Measurements from ENCODE around the gene GRM8.

The GRM8 gene

DNA sequence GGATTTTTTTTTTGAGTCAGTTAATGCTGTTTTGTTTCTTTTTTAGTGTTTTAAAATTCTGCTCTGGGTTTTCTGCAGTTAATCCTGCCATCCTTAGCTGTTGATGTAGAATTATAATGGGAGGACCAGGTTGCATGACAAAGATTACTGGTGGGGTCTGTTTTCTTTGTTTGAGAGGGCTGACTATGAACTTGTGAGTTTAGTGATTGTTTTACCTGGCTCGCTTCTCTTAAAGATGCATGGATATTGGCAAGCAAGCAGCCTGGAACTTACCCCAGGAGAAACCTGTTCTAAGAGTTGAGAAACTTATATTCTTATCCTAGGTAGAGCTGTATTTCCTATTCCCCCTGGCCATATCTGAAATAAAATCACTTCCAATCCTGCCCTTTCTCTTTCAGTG, 727.8 kb downstream of the GRM8 start:
- no peak for DNase-seq (ENCODE audit: low read depth in 2 of 2)

DNA sequence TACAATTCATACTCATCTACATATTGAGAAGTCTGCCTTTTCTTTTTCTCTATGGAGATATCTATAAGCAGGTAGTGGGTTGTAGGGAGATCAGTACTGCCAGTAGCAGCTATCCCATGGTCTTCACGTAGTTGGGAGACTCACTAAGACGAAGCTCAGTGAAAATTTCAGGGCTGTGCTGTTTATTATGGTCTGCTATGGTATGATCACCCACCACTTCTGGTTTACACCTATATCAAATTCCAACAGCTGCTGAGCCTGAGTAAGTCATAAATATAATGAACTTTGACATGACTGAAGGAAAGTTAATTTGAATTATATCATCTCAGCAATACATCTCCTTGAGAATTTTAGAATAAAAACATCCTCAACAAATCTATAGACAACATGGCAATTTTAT, 741.7 kb downstream of the GRM8 start:
- no peak for DNase-seq (ENCODE audit: low read depth in 2 of 2)

DNA sequence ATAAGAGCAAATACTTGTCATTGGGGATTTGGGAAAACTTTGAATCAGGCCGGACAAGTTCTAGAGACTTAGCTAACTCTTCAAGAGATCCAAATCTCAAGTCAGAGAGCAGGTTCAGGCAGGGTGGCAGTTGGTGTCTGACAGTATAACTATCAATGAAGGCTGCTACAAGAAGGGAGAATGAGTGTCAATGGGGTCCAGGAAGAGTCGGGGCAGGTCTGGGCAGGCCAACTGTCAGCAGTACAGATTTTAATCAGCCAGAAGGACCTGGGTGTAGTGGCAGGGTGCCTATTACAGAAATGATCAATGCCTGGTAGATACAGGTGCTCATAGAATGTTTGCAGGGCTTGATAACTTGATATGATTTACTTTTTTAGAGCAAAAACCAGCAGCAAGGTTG, 751.1 kb downstream of the GRM8 start:
- DNase-seq (ENCODE audit: low read depth in 2 of 2): no peak

DNA sequence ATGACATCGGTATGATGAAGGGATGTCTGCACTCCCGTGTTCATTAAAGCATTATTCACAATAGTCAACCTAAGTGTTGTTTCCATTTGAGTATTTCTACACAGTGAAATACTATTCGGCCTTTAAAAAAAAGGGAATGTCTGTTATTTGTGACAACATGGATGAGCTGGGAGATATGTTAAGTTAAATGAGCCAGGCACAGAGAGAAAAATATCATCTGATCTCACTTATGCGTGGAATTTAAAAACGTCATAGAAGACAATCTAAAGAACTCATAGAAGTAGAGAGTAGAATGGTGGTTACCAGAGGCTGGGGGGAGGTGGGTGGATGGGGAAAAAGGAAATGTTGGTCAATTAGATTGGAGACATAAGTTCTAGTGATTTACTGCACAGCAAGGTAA, 753.3 kb downstream of the GRM8 start:
- DNase-seq (ENCODE audit: low read depth in 2 of 2): no peak

DNA sequence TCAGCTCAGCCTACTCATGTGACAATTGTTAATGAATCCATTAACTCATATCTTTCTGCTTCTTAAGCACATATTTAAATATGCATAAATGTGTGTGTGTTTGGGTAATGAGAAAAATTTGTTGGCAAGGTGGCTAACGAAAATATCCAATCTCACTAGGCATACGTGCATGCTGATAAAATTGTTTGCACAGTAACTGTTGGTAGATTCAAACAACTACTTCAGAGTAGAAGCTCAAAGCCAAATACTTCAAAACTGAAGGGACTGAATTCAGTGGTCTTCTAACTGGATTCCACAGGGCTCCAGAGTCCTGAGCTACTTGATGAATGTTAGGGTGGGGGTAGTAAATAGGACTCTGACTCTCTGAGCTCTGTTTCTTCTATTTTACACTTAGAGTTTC, 757.0 kb downstream of the GRM8 start:
- no peak for DNase-seq (ENCODE audit: low read depth in 2 of 2)

DNA sequence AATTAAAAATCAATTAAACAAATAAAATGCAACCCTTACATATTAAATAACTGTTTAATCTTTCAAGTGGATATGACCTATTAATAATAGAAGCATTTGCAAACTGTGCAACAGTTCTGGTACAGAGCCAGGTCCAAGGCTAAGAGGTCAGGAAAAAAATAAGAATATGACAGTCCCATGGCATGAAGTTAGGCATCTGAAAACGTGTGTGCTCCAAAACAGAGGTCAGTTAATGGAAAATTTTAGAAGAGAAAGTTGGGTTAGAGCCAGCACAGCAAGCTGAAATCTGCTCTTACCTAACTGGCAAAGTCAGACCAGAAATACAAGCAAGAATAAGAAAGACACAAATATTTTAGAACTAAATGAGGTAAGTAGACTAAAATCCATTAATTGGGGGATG, 757.7 kb downstream of the GRM8 start:
- DNase-seq (ENCODE audit: low read depth in 2 of 2): no peak

DNA sequence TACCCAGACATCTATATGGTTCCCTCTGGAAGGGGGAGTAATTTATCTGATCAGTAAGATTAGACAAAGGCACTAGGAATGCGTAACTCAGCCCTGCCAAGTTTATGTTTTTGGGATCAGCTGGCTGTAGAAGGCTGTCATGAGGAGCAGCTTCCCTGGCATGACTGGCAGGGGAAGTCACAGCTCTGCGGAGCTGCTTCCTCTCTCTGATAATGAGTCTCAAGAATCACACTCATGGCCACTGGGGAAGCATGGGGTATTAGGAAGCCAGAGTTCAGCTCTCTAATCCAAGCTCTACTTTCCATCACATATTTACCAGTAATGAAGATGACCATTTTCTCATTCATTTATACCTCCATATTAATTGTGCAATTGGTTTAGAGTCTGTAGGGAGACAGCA, 758.9 kb downstream of the GRM8 start:
- DNase-seq (ENCODE audit: low read depth in 2 of 2): no peak

DNA sequence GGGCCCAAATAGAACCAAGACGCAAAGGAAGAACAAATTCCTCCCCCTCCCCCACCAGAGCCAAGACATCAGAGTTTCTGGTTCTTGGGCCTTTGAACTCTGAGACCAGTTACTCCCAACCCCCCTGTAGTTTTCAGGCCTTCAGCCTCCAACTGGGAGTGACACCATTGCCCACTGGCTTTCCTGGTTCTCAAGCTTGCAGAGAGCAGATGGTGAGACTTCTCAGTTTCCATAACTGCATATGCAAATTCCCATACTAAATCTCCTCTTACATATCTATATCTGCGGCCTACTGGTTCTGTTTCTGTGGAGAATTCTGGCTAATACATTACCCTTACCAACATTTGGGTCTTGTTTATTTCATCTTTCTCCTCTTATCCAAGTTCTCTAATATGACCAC, 762.9 kb downstream of the GRM8 start:
- no peak for DNase-seq (ENCODE audit: low read depth in 2 of 2)

DNA sequence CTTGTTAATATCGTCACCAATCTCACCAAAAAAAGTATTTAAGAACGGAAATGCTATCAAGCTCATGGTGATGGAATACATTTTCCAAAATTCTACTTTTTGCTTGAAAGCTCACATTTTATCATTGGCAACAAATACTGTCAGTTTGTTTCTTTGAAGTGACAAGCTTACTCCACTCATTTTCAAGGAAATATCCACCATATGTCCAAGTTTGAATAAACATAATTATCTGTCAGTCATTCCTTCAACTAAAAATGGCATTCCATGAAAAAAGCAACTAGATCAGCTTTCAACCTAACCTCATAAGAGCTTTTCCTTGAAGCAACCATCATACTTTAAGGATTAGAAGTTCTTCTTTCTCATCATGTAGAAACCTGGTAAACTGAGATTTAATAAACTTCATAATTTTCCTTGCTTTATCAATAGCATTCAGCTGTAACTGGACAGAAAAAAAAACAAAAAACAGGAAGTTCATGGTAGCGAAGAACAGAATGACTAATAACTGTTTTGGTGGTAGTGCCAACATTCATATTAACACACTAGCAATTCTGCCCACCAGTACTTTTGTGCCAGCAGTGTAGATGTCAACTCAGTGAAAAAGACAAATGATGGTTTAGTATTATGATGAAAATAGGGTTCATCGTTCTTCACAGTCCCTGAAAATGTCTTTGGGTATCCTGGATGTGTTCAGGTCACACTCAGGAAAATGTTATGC, 764.9 kb downstream of the GRM8 start:
- no peak for DNase-seq (ENCODE audit: low read depth in 2 of 2)

DNA sequence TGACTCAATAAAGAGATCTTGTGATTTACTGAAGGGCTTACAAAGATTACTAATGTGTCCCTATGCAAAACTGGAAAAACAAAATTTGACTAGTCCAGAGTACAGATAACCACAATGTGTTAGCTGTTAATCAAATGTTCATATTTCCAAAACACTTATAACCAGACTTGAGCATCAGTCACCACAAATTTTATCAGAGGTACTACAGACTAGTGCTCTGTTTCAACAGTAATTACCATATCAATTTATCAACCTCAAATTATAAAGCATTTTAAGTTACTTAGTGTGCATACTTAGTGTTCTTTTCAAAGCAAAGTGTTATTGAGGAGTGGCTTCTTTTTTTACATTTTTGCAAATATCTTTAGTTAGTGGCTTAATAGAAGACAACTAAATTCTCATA, 765.9 kb downstream of the GRM8 start:
- DNase-seq (ENCODE audit: low read depth in 2 of 2): no peak

DNA sequence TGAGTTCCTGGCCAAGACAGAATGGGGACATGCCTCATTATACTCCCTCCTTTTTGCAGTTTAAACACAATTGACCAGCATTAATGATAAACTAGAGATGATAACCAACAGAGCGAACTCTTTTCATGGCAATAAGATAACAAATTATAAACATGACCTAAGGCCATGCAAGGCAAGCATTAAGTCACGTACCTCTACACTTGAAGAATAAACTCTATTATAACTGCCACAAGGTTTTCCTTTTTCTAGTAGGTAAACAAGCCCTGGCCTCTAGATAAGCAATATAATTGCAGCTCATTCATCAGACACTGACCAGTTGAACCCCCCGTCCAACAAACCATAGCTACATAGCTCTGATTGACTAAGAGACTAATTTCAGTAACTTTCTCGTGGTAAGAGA, 767.0 kb downstream of the GRM8 start:
- DNase-seq (ENCODE audit: low read depth in 2 of 2): no peak

DNA sequence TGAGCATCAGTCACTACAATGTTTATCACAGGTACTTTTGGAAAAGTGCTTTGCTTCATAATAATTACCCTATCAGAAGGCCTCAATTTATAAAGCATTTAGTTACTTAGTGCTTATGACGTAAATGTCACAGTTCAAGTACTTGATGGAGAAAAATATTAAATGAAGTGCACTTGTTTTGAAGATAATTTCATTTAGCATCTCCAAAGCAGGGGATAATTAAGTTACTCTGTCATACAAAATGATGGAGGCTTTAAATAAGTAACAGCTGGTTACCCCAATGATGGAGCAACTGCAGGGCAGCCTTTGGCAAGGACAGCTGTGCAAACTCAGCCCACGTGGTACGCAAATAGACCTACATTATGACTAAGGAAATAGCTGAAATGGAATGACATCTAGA, 768.8 kb downstream of the GRM8 start:
- DNase-seq (ENCODE audit: low read depth in 2 of 2): no peak

DNA sequence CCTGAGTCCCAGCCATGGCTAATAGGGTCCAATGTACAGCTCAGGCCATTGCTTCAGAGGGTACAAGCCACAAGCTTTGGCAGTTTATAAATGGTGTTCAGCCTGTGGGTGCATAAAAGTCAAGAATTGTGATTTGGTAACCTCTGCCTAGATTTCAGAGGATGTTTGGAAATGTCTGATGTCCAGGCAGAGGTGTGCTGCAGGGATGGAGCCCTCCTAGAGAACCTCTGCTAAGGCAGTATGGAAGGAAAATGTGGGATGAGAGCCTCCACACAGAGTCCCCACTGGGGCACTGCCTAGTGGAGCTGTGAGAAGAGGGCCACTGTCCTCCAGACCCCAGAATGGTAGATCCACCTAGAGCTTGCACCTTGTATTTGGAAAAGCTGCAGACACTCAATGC, 779.9 kb downstream of the GRM8 start:
- DNase-seq (ENCODE audit: low read depth in 2 of 2): no peak

DNA sequence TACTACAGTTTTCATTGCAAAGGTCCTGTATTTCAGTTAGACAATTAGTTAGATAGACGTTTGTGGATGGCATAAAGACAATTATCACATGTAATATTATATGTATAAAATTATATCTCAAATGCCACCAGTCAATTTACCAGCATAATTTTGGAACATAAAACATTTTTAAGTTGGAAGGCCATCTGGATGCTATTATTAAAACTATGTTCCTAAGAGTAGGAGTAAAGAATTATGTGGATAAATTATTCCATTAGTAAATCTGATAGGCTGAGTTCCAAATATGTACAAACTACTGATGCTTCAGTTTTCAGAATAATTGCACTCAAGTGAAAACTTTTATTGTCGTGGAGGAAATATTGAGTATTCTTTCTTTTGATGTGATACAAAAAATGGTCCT, 790.3 kb downstream of the GRM8 start:
- DNase-seq (ENCODE audit: low read depth in 2 of 2): no peak

DNA sequence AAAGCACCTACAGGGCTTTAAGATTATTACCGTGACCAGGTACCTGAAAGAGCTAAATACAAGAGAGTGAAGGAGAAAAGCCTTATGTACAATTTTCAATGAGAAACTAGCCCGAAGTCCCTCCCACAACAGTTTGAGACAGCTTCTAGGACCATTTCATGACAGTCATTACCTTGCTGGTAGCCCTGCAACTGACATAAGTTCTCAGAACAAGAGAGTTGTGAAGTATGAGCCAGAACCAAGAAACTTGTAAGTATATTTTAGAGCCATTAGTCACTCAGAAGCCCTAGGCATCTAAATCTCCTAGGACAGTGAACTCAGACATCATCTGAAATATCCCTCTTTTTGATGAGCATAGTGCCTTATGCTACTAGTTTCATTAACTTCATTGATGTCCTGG, 792.1 kb downstream of the GRM8 start:
- no peak for DNase-seq (ENCODE audit: low read depth in 2 of 2)

DNA sequence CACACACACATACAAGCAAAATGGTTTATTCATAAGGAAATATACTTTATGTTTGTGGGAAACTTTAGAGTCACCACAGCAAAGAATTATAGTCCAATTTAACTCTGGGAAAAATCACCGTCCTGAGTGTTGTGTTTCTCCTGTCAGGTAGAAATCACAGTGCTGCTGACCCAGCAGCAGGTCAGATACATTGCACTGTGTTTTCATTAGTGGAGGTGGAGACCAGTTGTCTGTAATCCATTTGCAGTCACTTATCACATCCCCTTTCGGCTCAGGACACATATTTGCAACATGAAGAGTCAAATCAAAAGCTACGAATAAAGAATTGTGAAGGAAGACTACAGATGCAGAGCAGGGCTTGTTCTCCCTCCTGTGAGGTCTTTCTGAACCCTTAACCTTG, 799.6 kb downstream of the GRM8 start:
- no peak for DNase-seq (ENCODE audit: low read depth in 2 of 2)

DNA sequence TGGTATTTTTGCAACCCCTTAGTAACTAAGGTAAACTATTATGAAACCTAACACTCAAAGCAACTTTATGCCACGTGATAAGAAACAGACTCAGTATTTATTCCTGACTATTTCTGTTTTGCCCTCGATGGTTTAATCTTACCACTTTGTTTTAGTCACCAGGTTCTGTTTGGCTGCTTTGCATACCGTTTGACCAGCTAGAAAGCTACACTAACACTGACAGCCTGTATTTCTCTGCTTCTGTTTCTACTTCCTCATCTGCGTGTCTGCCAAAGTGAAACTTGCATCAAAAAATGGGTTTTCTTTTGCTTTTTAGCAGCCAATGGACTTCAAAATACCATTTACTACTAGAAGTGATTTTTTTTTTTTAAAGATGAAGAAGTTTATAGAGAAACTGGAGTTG, 802.5 kb downstream of the GRM8 start:
- DNase-seq (ENCODE audit: low read depth in 2 of 2): no peak

DNA sequence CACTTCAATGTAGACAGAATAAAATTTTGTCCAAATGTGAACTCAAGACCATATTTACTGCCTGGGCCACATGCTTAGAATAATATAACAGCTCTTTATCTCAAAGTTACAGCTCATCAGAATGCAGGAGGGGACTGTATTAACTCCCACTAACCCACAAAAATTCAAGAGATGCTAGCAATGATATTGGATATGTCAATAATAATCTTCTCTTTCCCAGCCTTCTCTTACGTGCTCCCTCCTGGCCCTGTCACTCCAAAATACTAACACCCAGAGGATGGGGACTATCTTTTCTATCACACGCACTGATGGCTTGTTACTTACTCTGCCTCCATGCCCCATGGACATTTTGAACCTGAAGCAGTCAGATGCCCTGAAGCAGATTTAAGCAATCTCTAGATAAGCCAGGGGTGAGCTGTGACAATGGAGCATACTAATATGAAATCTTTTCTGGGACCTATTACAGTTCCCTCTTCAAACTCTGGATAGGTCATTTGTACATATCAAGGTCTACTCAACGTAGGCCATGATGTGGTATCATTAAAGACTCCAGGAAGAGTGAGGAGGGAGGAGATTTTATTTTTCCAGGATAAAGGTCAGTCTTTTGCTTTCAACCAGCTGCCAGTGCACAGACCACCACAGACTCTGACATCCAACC, 803.0 kb downstream of the GRM8 start:
- no peak for DNase-seq (ENCODE audit: low read depth in 2 of 2)

DNA sequence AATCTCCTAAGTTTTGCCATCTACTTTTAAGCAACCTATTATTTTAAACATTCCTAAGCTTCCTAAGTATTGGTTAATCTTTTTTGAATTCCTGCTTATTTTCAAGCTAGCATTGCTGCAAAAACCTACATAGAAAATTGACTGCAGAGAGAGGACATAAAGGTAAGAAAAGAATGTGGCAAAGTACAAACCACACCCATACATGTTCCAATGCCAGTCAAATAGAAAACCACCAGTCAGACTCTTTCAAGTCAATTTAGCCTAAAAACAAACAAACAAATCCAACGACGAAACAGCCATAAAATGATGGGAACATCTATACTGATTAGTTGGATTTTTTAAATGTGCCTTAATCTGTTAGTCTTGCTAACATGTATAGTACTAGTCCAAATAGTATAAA, 804.8 kb downstream of the GRM8 start:
- DNase-seq (ENCODE audit: low read depth in 2 of 2): no peak

DNA sequence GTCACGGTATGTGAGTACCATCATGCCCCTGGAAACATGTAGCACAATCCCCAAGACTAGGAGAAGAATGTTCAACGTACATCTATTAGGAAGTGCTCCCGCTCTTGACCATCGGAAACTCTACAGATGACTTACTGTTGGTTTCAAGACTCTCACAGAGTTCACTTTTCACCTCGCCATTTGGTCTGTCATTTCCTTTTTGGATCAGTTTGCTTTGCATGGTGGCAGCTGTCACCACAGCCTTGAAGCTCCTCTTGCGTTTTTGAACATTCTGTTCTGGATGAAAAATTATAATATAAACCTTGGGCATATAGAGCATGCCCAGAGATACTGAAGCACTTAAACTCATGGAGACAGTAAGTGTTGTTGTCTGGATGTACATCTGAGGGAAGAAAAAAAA, 806.8 kb downstream of the GRM8 start:
- DNase-seq (ENCODE audit: low read depth in 2 of 2): no peak

DNA sequence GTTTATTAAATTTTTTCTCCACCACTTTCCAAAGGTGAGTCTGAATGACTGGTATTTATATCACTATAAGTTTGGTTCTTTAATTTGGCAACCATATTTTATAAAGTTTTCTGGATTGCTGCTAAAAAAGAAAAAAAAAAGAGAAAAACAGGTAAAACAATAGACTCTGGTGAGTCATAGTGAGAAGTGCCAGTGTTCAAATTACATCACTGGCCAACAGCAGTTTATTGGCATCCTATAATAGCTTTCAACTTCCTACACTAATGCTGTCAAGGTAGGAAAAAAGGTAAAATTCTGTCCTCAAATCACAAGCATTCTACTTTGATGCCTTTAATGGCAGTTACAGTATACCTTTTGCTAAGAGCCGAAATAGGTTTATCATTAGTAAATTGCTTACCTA, 808.8 kb downstream of the GRM8 start:
- DNase-seq (ENCODE audit: low read depth in 2 of 2): no peak

DNA sequence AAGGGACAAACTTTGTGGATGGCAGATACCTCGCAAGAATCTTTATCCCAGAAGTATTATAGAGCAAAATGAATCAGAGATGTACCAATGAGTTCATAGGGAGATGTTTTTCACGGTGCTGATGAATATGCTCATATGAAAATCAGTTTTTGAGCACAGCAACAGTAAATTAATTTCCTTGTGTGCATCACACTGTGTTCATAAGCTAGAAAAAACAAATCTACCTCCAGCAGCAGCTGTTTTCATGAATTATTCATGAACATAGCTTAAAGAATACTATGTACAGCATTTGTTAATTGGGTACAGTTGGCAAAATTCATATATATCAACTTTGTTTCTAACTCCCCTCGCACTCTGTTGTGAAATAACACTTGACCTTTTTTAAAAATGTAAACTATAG, 809.8 kb downstream of the GRM8 start:
- DNase-seq (ENCODE audit: low read depth in 2 of 2): no peak

DNA sequence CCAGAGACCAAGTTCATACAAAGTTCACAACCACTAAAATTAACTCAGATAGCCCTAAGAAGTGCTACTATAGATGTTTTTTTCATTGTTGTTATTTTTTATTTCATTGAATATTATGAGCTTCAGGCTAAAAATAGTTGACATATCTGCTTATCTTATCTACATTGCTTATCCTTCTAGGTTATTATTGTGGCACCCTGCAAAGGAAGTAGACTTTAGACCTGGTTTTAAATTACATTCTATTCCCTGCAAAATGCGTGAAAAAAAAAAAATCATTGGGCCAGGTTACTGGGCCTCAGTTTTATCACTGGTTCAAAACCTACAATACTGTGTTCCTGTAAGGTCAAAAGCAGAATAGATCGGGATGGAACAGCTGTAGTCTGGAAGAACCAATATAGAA, 811.0 kb downstream of the GRM8 start:
- no peak for DNase-seq (ENCODE audit: low read depth in 2 of 2)

DNA sequence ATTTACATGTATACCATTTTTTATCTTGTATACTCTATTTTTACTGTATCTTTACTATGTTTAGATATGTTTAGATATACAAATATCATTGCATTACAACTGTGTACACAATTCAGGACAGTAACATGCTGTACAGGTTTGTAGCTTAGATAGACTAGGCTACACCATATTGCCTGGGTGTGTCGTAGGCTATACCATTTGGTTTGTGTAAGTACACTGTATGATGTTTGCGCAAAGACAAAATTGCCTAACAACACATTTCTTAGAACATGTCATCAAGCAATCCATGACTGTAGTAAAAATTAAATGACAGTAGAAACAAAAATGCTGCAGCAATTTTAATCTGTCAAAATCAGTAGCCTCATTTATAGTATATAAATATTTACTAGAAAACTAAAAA, 812.2 kb downstream of the GRM8 start:
- no peak for DNase-seq (ENCODE audit: low read depth in 2 of 2)

Measured in activated CD8-positive, alpha-beta memory T cell treated with anti-CD3 and anti-CD28 coated beads for 4 hours (primary cell).